ENCODE data around the gene NOM1.
"Not testable (repeated sequence)": the region's sequence is repeated elsewhere in the genome, so short reads cannot be mapped to it uniquely, and the experiment has no call there.

NOM1 gene
- total RNA-seq, result 59.1 reads per million, percentile 72 among the genes with 10 or more reads in this experiment

GRCh38 chr7:156949541-156950380, at the start of gene NOM1:
NOM1 (plus strand) TSS chr7:156949712; CDS start chr7:156949738, 26 bp downstream.
- peak; percentile 89 for DNase-seq

- not testable (repeated sequence) for DNase-seq
Measured at GRCh38 chr7:156900093-156900492, 49.4 kb upstream of the NOM1 start.

GRCh38 chr7:156903232-156903909, 46.1 kb upstream of the NOM1 start:
- DNase-seq, result peak; percentile 19

- DNase-seq, result no peak
Measured at GRCh38 chr7:156906200-156906649, 43.3 kb upstream of the NOM1 start.

GRCh38 chr7:156907656-156908055, 41.9 kb upstream of the NOM1 start:
- no peak for DNase-seq

- not testable (repeated sequence) for DNase-seq
Measured at GRCh38 chr7:156909574-156910252, 39.8 kb upstream of the NOM1 start.

- DNase-seq, result no peak
Measured at GRCh38 chr7:156918635-156919034, 30.9 kb upstream of the NOM1 start.

- DNase-seq, result no peak
Measured at GRCh38 chr7:156919132-156919713, 30.3 kb upstream of the NOM1 start.

GRCh38 chr7:156920076-156920475, 29.4 kb upstream of the NOM1 start:
- DNase-seq, result no peak

- not testable (repeated sequence) for DNase-seq
Measured at GRCh38 chr7:156920487-156921373, 28.8 kb upstream of the NOM1 start.

GRCh38 chr7:156922304-156922703, 27.2 kb upstream of the NOM1 start:
- DNase-seq, result not testable (repeated sequence)

GRCh38 chr7:156925821-156926220, 23.7 kb upstream of the NOM1 start:
- not testable (repeated sequence) for DNase-seq

- DNase-seq, result no peak
Measured at GRCh38 chr7:156927571-156928405, 21.7 kb upstream of the NOM1 start.

GRCh38 chr7:156928406-156928747, 21.1 kb upstream of the NOM1 start:
- no peak for DNase-seq

GRCh38 chr7:156929789-156930539, 19.5 kb upstream of the NOM1 start:
- DNase-seq, result peak; percentile 29

GRCh38 chr7:156932006-156932405, 17.5 kb upstream of the NOM1 start:
- no peak for DNase-seq

- no peak for DNase-seq
Measured at GRCh38 chr7:156935250-156935649, 14.3 kb upstream of the NOM1 start.

GRCh38 chr7:156936766-156937165, 12.7 kb upstream of the NOM1 start:
- DNase-seq, result not testable (repeated sequence)

- DNase-seq, result no peak
Measured at GRCh38 chr7:156940421-156941122, 8.9 kb upstream of the NOM1 start.
